DOHH2 (cell line): ENCODE measurements around the gene PIGQ.

Experiments used
- CTCF ChIP-seq: fragments of 200-600 bp; sonication (generic); IDR thresholded peaks from one replicate; pipeline ENCODE4 v1.5.1; 2014; ENCODE audit warnings: antibody characterized with exemption, mild to moderate bottlenecking, low read depth, low read length; ENCODE audit not compliant: poor library complexity, severe bottlenecking
- EZH2phosphoT487 ChIP-seq: fragments of 200-600 bp; sonication (generic); IDR thresholded peaks from 2 replicates; pipeline ENCODE4 v1.6.1; 2017; ENCODE audit warnings: borderline replicate concordance, mild to moderate bottlenecking, antibody characterized with exemption, low read length, moderate library complexity, mixed read lengths

DNA sequence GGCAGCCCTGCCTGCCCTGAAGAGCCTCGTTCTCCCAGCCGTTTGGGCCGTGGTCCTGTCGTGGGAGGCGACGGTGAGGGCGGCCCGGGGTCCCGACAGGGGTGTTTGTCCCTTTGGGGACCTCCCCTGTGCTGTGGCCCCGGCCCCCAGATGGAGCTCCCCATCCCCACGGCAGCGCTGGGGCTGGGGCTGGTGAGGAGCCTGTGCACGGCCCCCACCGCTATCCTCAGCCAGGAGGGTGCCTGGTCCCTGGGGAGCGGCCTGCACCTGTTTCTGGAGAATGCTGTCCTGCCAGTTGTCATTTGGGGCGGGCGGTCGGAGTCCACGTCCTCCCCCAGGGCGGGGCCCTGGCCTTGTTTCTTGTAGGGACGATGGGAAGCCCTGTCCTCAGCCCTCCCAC lies 35.6 kb upstream of the PIGQ start:
- TF ChIP-seq CTCF, result no peak
- no peak for TF ChIP-seq EZH2phosphoT487
